Trophoblast cell (in vitro differentiated cells and primary cell): Measurements from ENCODE around the gene CNMD.

ENCODE experiments used
- DNase-seq, 2 donors: peaks; one replicate each; pipeline ENCODE4 v3.0.0-alpha.2; 2016
- H2AFZ ChIP-seq: 2 replicates; pipeline ENCODE4 v1.6.1; 2013; ENCODE audit warnings: low read length, moderate library complexity, mild to moderate bottlenecking; ENCODE audit not compliant: insufficient read depth, poor library complexity
- H2AK5ac ChIP-seq: 2 replicates; pipeline ENCODE4 v1.6.1; 2013; ENCODE audit warnings: mild to moderate bottlenecking, low read length
- H2BK120ac ChIP-seq: 2 replicates; pipeline ENCODE4 v1.6.1; 2013; ENCODE audit warnings: low read length, mild to moderate bottlenecking, moderate library complexity; ENCODE audit not compliant: insufficient read depth, poor library complexity
- H2BK12ac ChIP-seq: 2 replicates; pipeline ENCODE4 v1.6.1; 2013; ENCODE audit warnings: mild to moderate bottlenecking, low read length, moderate library complexity
- H2BK5ac ChIP-seq: 2 replicates; pipeline ENCODE4 v1.6.1; 2013; ENCODE audit warnings: low read length, low read depth, moderate library complexity, mild to moderate bottlenecking; ENCODE audit not compliant: poor library complexity
- H3K14ac ChIP-seq: 2 replicates; pipeline ENCODE4 v1.6.1; 2013; ENCODE audit warnings: mild to moderate bottlenecking, low read length
- H3K18ac ChIP-seq: 2 replicates; pipeline ENCODE4 v1.6.1; 2013; ENCODE audit warnings: mild to moderate bottlenecking, low read length
- H3K23ac ChIP-seq: 2 replicates; pipeline ENCODE4 v1.6.1; 2013; ENCODE audit warnings: low read length
- H3K27ac ChIP-seq: 2 replicates; pipeline ENCODE4 v1.5.1; 2013; ENCODE audit warnings: low read depth, mild to moderate bottlenecking, inconsistent platforms, low read length, moderate library complexity
- H3K27me3 ChIP-seq: 2 replicates; pipeline ENCODE4 v1.6.1; 2013; ENCODE audit warnings: inconsistent platforms, mild to moderate bottlenecking, low read length, moderate library complexity; ENCODE audit not compliant: insufficient read depth
- H3K36me3 ChIP-seq, 2 experiments: 1 replicate in 1 of 2; 2 replicates in 1 of 2; pipeline ENCODE4 v1.6.1; 2013; ENCODE audit warnings: low read length in 2 of 2, mild to moderate bottlenecking in 2 of 2, moderate library complexity in 1 of 2; ENCODE audit not compliant: insufficient read depth in 2 of 2, control insufficient read depth in 1 of 2
- H3K4ac ChIP-seq: 2 replicates; pipeline ENCODE4 v1.6.1; 2013; ENCODE audit warnings: low read depth, mild to moderate bottlenecking, low read length, moderate library complexity
- H3K4me1 ChIP-seq, 2 experiments: 1 replicate in 1 of 2; 2 replicates in 1 of 2; pipeline ENCODE4 v1.6.1; 2013; ENCODE audit warnings: low read length in 2 of 2, mild to moderate bottlenecking in 2 of 2, moderate library complexity in 1 of 2; ENCODE audit not compliant: insufficient read depth in 2 of 2, control insufficient read depth in 1 of 2
- H3K4me2 ChIP-seq: 2 replicates; pipeline ENCODE4 v1.6.1; 2013; ENCODE audit warnings: inconsistent platforms, mild to moderate bottlenecking, low read length, moderate library complexity
- H3K4me3 ChIP-seq: 2 replicates; pipeline ENCODE4 v1.5.1; 2013; ENCODE audit warnings: mild to moderate bottlenecking, low read depth, low read length, inconsistent platforms
- H3K79me1 ChIP-seq: one replicate; pipeline ENCODE4 v1.6.1; 2013; ENCODE audit warnings: low read length
- H3K79me2 ChIP-seq: 2 replicates; pipeline ENCODE4 v1.6.1; 2013; ENCODE audit warnings: low read length, mild to moderate bottlenecking; ENCODE audit not compliant: control insufficient read depth, insufficient read depth, poor library complexity
- H3K9ac ChIP-seq: 2 replicates; pipeline ENCODE4 v1.6.1; 2013; ENCODE audit warnings: mild to moderate bottlenecking, low read length
- H3K9me3 ChIP-seq: 2 replicates; pipeline ENCODE4 v1.6.1; 2013; ENCODE audit warnings: low read depth, mild to moderate bottlenecking, control low read depth, inconsistent platforms, low read length; ENCODE audit not compliant: insufficient read depth
- H4K12ac ChIP-seq: 2 replicates; pipeline ENCODE4 v1.6.1; 2013; ENCODE audit warnings: low read depth, mild to moderate bottlenecking, low read length, moderate library complexity
- H4K8ac ChIP-seq: 2 replicates; pipeline ENCODE4 v1.6.1; 2013; ENCODE audit warnings: low read depth, mild to moderate bottlenecking, low read length, moderate library complexity
- H4K91ac ChIP-seq: one replicate; pipeline ENCODE4 v1.6.1; 2013; ENCODE audit warnings: low read depth, mild to moderate bottlenecking, low read length, moderate library complexity
- WGBS: extraction: QIAGEN DNeasy Blood & Tissue Kit; methylation state at CpG from one replicate; pipeline ENCODE4 v1.1.7; 2013; ENCODE audit warnings: missing lambda C conversion rate; ENCODE audit not compliant: insufficient read length, insufficient coverage; ENCODE audit errors: extremely low coverage; 5-methylcytosine and 5-hydroxymethylcytosine counted together

The CNMD gene

DNA sequence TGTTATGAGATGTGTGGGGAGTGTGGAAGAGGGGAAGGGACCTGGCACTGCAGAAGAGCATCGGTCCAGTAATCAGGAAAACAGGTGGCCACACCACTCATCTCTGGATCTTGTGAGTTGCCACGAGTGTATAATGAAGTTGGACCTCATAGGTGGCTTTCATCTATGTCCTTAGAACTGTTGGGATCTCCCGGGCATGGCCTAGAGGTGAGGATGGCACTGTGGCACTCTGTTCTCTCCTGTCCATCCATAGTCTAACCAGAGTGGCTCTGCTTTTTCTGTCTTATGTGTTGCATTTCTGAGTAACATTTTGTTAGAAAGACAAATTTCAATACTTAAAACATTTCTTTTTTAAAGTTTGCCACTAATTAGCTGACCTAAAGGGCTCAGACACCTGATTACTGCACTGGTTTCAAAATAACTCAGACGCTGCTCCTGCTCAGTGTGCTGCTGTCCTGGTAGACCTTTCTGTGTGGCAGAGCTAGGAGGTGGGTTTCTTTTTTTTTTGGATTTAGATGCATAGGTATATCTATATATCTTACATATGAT is 5.5 kb downstream of the CNMD start:
- Histone ChIP-seq H3K9me3 (peaks cover 2% of the 10 kb centered on the region), H4K91ac (no peak overlapping the region)
- WGBS = no CpG with 5 or more reads among the region's 4 CpGs

DNA sequence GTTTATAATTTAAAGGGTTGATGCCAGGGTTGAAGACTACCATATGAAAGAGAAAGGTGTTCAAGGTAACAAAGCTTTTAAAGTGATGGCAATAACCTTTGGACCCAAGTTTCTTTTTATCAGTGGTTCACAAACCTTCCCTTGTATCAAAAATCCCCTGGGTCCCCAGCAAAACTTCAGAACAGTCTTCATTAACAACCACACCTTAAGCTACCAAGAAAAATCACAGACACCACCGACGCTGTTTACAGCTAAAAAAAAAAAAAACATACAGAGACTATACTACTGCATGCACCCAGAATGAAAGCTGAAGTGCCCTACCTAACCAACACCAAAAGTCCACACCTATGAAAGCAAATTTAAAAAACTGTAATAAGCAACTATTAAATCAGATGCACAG is 13.4 kb downstream of the CNMD start:
- H4K12ac ChIP-seq = no peak overlapping the region
- H3K79me1 ChIP-seq = peaks cover 2% of the 10 kb centered on the region
- H3K27me3 ChIP-seq = no peaks in the 10 kb centered on the region
- no peak overlapping the region for H3K4ac ChIP-seq
- no peak overlapping the region for H3K4me2 ChIP-seq
- no peak for DNase-seq
- peaks cover 2% of the 10 kb centered on the region in 2 experiments for H3K4me1 ChIP-seq
- no peak overlapping the region for H4K8ac ChIP-seq
- H3K36me3 ChIP-seq = no peaks in the 10 kb centered on the region
- H3K23ac ChIP-seq = no peak overlapping the region
- H3K9me3 ChIP-seq = no peaks in the 10 kb centered on the region
- H3K9ac ChIP-seq = no peak overlapping the region
- no peak overlapping the region for H2BK5ac ChIP-seq
- no peak overlapping the region for H3K27ac ChIP-seq
- no peak overlapping the region for H3K4me3 ChIP-seq
- no peak overlapping the region for H2BK12ac ChIP-seq
- no peak overlapping the region for H3K18ac ChIP-seq
- WGBS = no CpG with 5 or more reads among the region's 2 CpGs
- no peak overlapping the region for H2BK120ac ChIP-seq
- no peak overlapping the region for H4K91ac ChIP-seq
- H3K79me2 ChIP-seq = no peaks in the 10 kb centered on the region
- no peak overlapping the region for H3K14ac ChIP-seq
- H2AK5ac ChIP-seq = no peak overlapping the region
- no peak overlapping the region for H2AFZ ChIP-seq

More for the DNA sequence above, 5.5 kb downstream of the CNMD start:
- no peak overlapping the region for H3K18ac ChIP-seq
- peaks cover 3% of the 10 kb centered on the region for H3K27me3 ChIP-seq
- H3K23ac ChIP-seq = no peak overlapping the region
- no peak overlapping the region for H4K12ac ChIP-seq
- H3K4me1 ChIP-seq = peaks cover 0 to 4% of the 10 kb centered on the region in 2 experiments
- H2AFZ ChIP-seq = no peak overlapping the region
- H3K4me3 ChIP-seq = no peak overlapping the region
- no peaks in the 10 kb centered on the region for H3K36me3 ChIP-seq
- peaks cover 3% of the 10 kb centered on the region for H3K79me2 ChIP-seq
- H3K79me1 ChIP-seq = peaks cover 3% of the 10 kb centered on the region
- H2BK5ac ChIP-seq = no peak overlapping the region
- H3K9ac ChIP-seq = no peak overlapping the region
- no peak for DNase-seq
- no peak overlapping the region for H3K4ac ChIP-seq
- H3K27ac ChIP-seq = no peak overlapping the region
- no peak overlapping the region for H2AK5ac ChIP-seq
- no peak overlapping the region for H2BK12ac ChIP-seq
- H3K14ac ChIP-seq = no peak overlapping the region
- no peak overlapping the region for H2BK120ac ChIP-seq
- no peak overlapping the region for H3K4me2 ChIP-seq
- no peak overlapping the region for H4K8ac ChIP-seq

DNA sequence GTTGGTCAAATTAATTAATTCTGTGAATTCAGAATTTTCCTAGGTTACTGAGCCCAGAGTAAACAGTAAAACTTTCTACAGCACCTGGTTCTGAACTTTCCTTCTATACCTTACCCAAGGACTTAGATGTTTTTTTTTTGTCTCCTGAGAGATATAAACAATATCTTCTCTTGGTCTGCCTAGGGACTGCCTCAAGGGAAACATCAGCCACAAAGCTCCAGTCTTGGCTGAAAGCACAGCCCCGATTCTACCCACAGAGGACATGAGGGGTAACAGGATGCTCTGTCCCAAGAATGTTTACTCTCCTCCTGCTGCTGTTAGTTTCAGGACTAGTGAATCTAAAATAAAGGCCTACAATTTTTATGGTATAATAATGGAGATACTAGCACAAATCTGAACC is 14.3 kb downstream of the CNMD start:
- no peak overlapping the region for H2BK120ac ChIP-seq
- peaks cover 3 to 4% of the 10 kb centered on the region in 2 experiments for H3K4me1 ChIP-seq
- H4K8ac ChIP-seq = no peak overlapping the region
- no peaks in the 10 kb centered on the region for H3K27me3 ChIP-seq
- H3K4ac ChIP-seq = no peak overlapping the region
- no peaks in the 10 kb centered on the region for H3K79me2 ChIP-seq
- no peak overlapping the region for H3K23ac ChIP-seq
- H3K9me3 ChIP-seq = no peaks in the 10 kb centered on the region
- no peak overlapping the region for H3K4me2 ChIP-seq
- no peak overlapping the region for H3K18ac ChIP-seq
- H2BK5ac ChIP-seq = no peak overlapping the region
- no peak overlapping the region for H4K12ac ChIP-seq
- H2BK12ac ChIP-seq = no peak overlapping the region
- no peak overlapping the region for H3K9ac ChIP-seq
- H3K27ac ChIP-seq = no peak overlapping the region
- no peak overlapping the region for H3K4me3 ChIP-seq
- H3K14ac ChIP-seq = no peak overlapping the region
- no CpG with 5 or more reads among the region's 1 CpG for WGBS
- H2AFZ ChIP-seq = no peak overlapping the region
- H4K91ac ChIP-seq = no peak overlapping the region
- no peak for DNase-seq
- H3K36me3 ChIP-seq = no peaks in the 10 kb centered on the region
- H2AK5ac ChIP-seq = no peak overlapping the region
- peaks cover 3% of the 10 kb centered on the region for H3K79me1 ChIP-seq

DNA sequence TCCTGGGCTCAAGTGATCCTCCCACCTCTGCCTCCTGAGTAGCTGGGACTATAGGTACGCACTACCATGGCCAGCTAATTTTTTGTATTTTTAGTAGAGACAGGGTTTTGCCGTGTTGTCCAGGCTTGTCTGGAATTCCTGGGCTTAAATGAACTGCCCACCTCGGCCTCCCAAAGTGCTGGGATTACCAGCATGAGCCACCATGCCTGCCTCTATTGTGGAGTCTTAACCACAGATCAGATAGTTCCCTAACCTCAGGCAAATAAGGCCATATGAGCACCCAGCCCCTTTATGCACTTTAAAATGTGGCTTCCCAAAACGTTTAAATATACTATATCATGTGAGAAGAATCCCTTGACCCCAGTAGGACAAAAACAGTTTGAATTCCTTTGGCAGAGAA is 16.4 kb downstream of the CNMD start:
- H2BK120ac ChIP-seq = no peak overlapping the region
- H3K9ac ChIP-seq = no peak overlapping the region
- no peak overlapping the region for H3K27ac ChIP-seq
- H3K36me3 ChIP-seq = no peaks in the 10 kb centered on the region
- no peak overlapping the region for H3K14ac ChIP-seq
- peaks cover 3% of the 10 kb centered on the region for H3K79me1 ChIP-seq
- no peak overlapping the region for H4K12ac ChIP-seq
- no peak overlapping the region for H3K18ac ChIP-seq
- no peak overlapping the region for H3K4me2 ChIP-seq
- H3K79me2 ChIP-seq = no peaks in the 10 kb centered on the region
- no peaks in the 10 kb centered on the region for H3K9me3 ChIP-seq
- H2AFZ ChIP-seq = no peak overlapping the region
- no peak overlapping the region for H2AK5ac ChIP-seq
- no peak overlapping the region for H4K8ac ChIP-seq
- H3K4ac ChIP-seq = no peak overlapping the region
- H3K4me3 ChIP-seq = no peak overlapping the region
- no peaks in the 10 kb centered on the region for H3K27me3 ChIP-seq
- H2BK5ac ChIP-seq = no peak overlapping the region
- WGBS = no CpG with 5 or more reads among the region's 4 CpGs
- H3K4me1 ChIP-seq = peaks cover 3 to 4% of the 10 kb centered on the region in 2 experiments
- peak; percentile 2 to 16 for DNase-seq
- H4K91ac ChIP-seq = no peak overlapping the region
- H3K23ac ChIP-seq = no peak overlapping the region
- no peak overlapping the region for H2BK12ac ChIP-seq
